ENCODE results near the gene NOTCH2.
"Not testable (repeated sequence)": the region's sequence is repeated elsewhere in the genome, so short reads cannot be mapped to it uniquely, and the experiment has no call there.

- TF ChIP-seq, protein P1, sequence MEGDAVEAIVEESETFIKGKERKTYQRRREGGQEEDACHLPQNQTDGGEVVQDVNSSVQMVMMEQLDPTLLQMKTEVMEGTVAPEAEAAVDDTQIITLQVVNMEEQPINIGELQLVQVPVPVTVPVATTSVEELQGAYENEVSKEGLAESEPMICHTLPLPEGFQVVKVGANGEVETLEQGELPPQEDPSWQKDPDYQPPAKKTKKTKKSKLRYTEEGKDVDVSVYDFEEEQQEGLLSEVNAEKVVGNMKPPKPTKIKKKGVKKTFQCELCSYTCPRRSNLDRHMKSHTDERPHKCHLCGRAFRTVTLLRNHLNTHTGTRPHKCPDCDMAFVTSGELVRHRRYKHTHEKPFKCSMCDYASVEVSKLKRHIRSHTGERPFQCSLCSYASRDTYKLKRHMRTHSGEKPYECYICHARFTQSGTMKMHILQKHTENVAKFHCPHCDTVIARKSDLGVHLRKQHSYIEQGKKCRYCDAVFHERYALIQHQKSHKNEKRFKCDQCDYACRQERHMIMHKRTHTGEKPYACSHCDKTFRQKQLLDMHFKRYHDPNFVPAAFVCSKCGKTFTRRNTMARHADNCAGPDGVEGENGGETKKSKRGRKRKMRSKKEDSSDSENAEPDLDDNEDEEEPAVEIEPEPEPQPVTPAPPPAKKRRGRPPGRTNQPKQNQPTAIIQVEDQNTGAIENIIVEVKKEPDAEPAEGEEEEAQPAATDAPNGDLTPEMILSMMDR (IDR thresholded peaks at IDR 0.05; ENCODE audit: low read depth, low read length, missing input control), result not testable (repeated sequence)
- not testable (repeated sequence) for TF ChIP-seq YY1, SP1, ZBTB33, RXRA (IDR thresholded peaks at IDR 0.05)
Observed at GRCh38 chr1:120113134-120113533, 43.7 kb upstream of the NOTCH2 start.
